ENCODE data around the gene KDSR.
"Not testable (repeated sequence)": the region's sequence is repeated elsewhere in the genome, so short reads cannot be mapped to it uniquely, and the experiment has no call there.

Gene KDSR

GRCh38 chr18:63366213-63367052, 573 bp downstream of the KDSR start:
- DNase-seq (ENCODE audit: low read depth), result no peak

GRCh38 chr18:63365876-63366212, 1.2 kb downstream of the KDSR start:
- DNase-seq (ENCODE audit: low read depth), result no peak

GRCh38 chr18:63363951-63364350, 3.1 kb downstream of the KDSR start:
- DNase-seq (ENCODE audit: low read depth), result no peak

- not testable (repeated sequence) for DNase-seq (ENCODE audit: low read depth)
These were observed 3.6 kb downstream of the KDSR start for GRCh38 chr18:63363420-63363819.

- DNase-seq (ENCODE audit: low read depth), result no peak
These were observed 10.6 kb downstream of the KDSR start for GRCh38 chr18:63356272-63356896.

GRCh38 chr18:63350230-63350629, 16.8 kb downstream of the KDSR start:
- no peak for DNase-seq (ENCODE audit: low read depth)

- no peak for DNase-seq (ENCODE audit: low read depth)
These were observed 18.4 kb downstream of the KDSR start for GRCh38 chr18:63348508-63349136.

GRCh38 chr18:63346480-63347183, 20.4 kb downstream of the KDSR start:
- no peak for DNase-seq (ENCODE audit: low read depth)

- DNase-seq (ENCODE audit: low read depth), result no peak
These were observed 21.0 kb downstream of the KDSR start for GRCh38 chr18:63346031-63346430.

GRCh38 chr18:63344918-63345317, 22.1 kb downstream of the KDSR start:
- DNase-seq (ENCODE audit: low read depth), result no peak

- no peak for DNase-seq (ENCODE audit: low read depth)
These were observed 22.7 kb downstream of the KDSR start for GRCh38 chr18:63344263-63344662.

GRCh38 chr18:63342206-63342605, 24.8 kb downstream of the KDSR start:
- no peak for DNase-seq (ENCODE audit: low read depth)

GRCh38 chr18:63339920-63340484, 27.0 kb downstream of the KDSR start:
- no peak for DNase-seq (ENCODE audit: low read depth)

- DNase-seq (ENCODE audit: low read depth), result peak; percentile 81
These were observed 30.5 kb downstream of the KDSR start for GRCh38 chr18:63336366-63337099.

- no peak for DNase-seq (ENCODE audit: low read depth)
These were observed 35.9 kb downstream of the KDSR start for GRCh38 chr18:63331105-63331504.

- DNase-seq (ENCODE audit: low read depth), result no peak
These were observed 37.4 kb downstream of the KDSR start for GRCh38 chr18:63329431-63330145.

- DNase-seq (ENCODE audit: low read depth), result no peak
These were observed 41.0 kb downstream of the KDSR start for GRCh38 chr18:63326011-63326410.

- DNase-seq (ENCODE audit: low read depth), result no peak
These were observed 41.8 kb downstream of the KDSR start for GRCh38 chr18:63325086-63325686.

- no peak for DNase-seq (ENCODE audit: low read depth)
These were observed 43.9 kb downstream of the KDSR start for GRCh38 chr18:63322908-63323634.

GRCh38 chr18:63322206-63322605, 44.8 kb downstream of the KDSR start:
- DNase-seq (ENCODE audit: low read depth), result no peak

All from HS-27A (cell line).